B cell (primary cell): ENCODE data around the gene GABRR2. TPM values are rescaled to one million over a fixed set of nuclear protein-coding genes. Genes with fewer than 3 reads are reported as not detected.
A peak's percentile ranks its signal among the peaks of the same experiment; 100 is the strongest.

Experiments used
- ATAC-seq: fragments of 200-7000 bp; cut with Tn5 transposase; one replicate; pipeline ENCODE4 v1.10.0; 2021; ENCODE audit warnings: low read depth, mild to moderate bottlenecking, moderate number of reproducible peaks, moderate library complexity
- CTCF ChIA-PET: fragments of 350-600 bp; sonication (Branson Sonifier 250); formaldehyde crosslinking; loops from one replicate; lab custom pipeline; 2021; ENCODE audit warnings: antibody characterized with exemption, inconsistent platforms; lab: Charles Lee
- POLR2A ChIA-PET: fragments of 350-600 bp; sonication (Branson Sonifier 250); formaldehyde crosslinking; loops from one replicate; lab custom pipeline; 2021; ENCODE audit warnings: antibody characterized with exemption; lab: Charles Lee
- DNase-seq: peaks from one replicate; pipeline ENCODE4 v3.0.0; 2013
- H2AFZ ChIP-seq: 2 replicates; pipeline ENCODE4 v1.6.1; 2012; ENCODE audit warnings: mild to moderate bottlenecking, low read depth, low read length; ENCODE audit not compliant: insufficient read depth, poor library complexity, severe bottlenecking
- H3K27ac ChIP-seq, 2 donors: 1 replicate in 1 of 2; 2 replicates in 1 of 2; pipeline ENCODE4 v1.5.1; 2012 to 2013; ENCODE audit warnings: low read length in 2 of 2, mild to moderate bottlenecking in 2 of 2, moderate library complexity in 1 of 2
- H3K27me3 ChIP-seq, 4 experiments: fragments of 200-600 bp in 1 of 4; sonication (generic) in 1 of 4; replicated peaks in 1 of 4; 1 replicate in 2 of 4; 2 replicates in 2 of 4; pipeline versions ENCODE4 v1.6.1 to v1.7.0; 2013 to 2016; ENCODE audit warnings: low read length in 3 of 4, mild to moderate bottlenecking in 2 of 4, mixed read lengths in 1 of 4, moderate library complexity in 1 of 4; ENCODE audit not compliant: insufficient read depth in 4 of 4, control insufficient read depth in 3 of 4; ENCODE audit errors: control extremely low read depth in 1 of 4
- H3K36me3 ChIP-seq, 2 experiments: replicated peaks in 1 of 2; 1 replicate in 1 of 2; 2 replicates in 1 of 2; pipeline versions ENCODE4 v1.6.1 to v1.7.1; 2013; ENCODE audit warnings: low read length in 1 of 2; ENCODE audit not compliant: insufficient read depth in 2 of 2, control insufficient read depth in 1 of 2; ENCODE audit errors: control extremely low read depth in 1 of 2, extremely low read depth in 1 of 2
- H3K4me1 ChIP-seq, 2 donors: fragments of 200-600 bp in 1 of 2; sonication (generic) in 1 of 2; 1 replicate in 1 of 2; 2 replicates in 1 of 2; pipeline versions ENCODE4 v1.5.1 to v1.6.1; 2013 to 2017; ENCODE audit warnings: low read length in 2 of 2; ENCODE audit not compliant: control insufficient read depth in 2 of 2, insufficient read depth in 2 of 2
- H3K4me2 ChIP-seq: replicated peaks from 2 replicates; pipeline ENCODE3; 2012; ENCODE audit warnings: mild to moderate bottlenecking, low read depth, low read length; ENCODE audit not compliant: poor library complexity, severe bottlenecking
- H3K4me3 ChIP-seq, 5 experiments: fragments of 200-600 bp in 1 of 5; sonication (generic) in 1 of 5; 1 replicate in 3 of 5; 2 replicates in 2 of 5; pipeline versions ENCODE4 v1.5.1 to v1.7.0; 2011 to 2016; ENCODE audit warnings: low read length in 4 of 5, mild to moderate bottlenecking in 4 of 5, low read depth in 2 of 5, control low read depth in 1 of 5, moderate library complexity in 1 of 5; ENCODE audit not compliant: insufficient read depth in 1 of 5; ENCODE audit errors: control extremely low read depth in 1 of 5, extremely low read depth in 1 of 5
- H3K79me2 ChIP-seq: fragments of 200-600 bp; sonication (generic); one replicate; pipeline ENCODE4 v1.6.0; 2016; ENCODE audit warnings: low read length; ENCODE audit not compliant: control insufficient read depth, insufficient read depth
- H3K9ac ChIP-seq: fragments of 200-600 bp; sonication (generic); 2 replicates; pipeline ENCODE4 v1.6.1; 2017; ENCODE audit warnings: mild to moderate bottlenecking, low read length, moderate library complexity
- H3K9me3 ChIP-seq, 3 donors: one replicate each; pipeline versions ENCODE4 v1.6.1 to v1.7.1; 2013; ENCODE audit warnings: low read length in 2 of 3; ENCODE audit not compliant: control insufficient read depth in 2 of 3, insufficient read depth in 1 of 3; ENCODE audit errors: control extremely low read depth in 1 of 3
- H4K20me1 ChIP-seq: 2 replicates; pipeline ENCODE4 v1.6.0; 2012; ENCODE audit warnings: mild to moderate bottlenecking, low read length; ENCODE audit not compliant: insufficient read depth, control insufficient read depth, poor library complexity, severe bottlenecking
- H3K27ac Mint-ChIP-seq: one replicate; pipeline ENCODE4 v1.8.0; 2021; ENCODE audit warnings: mixed read lengths
- H3K27me3 Mint-ChIP-seq: one replicate; pipeline ENCODE4 v1.8.0; 2021; ENCODE audit warnings: mixed read lengths
- H3K4me1 Mint-ChIP-seq: one replicate; pipeline ENCODE4 v1.8.0; 2021; ENCODE audit warnings: mixed read lengths
- H3K4me3 Mint-ChIP-seq: one replicate; pipeline ENCODE4 v1.8.0; 2021; ENCODE audit warnings: mixed read lengths
- H3K9me3 Mint-ChIP-seq: one replicate; pipeline ENCODE4 v1.8.0; 2022; ENCODE audit warnings: mixed read lengths; ENCODE audit not compliant: insufficient read depth
- EZH2 ChIP-seq: IDR thresholded peaks from 2 replicates; pipeline ENCODE4 v1.6.1; 2012; ENCODE audit warnings: borderline replicate concordance, low read depth, mild to moderate bottlenecking, moderate library complexity, low read length; ENCODE audit not compliant: insufficient read depth, poor library complexity, severe bottlenecking
- WGBS: methylation state at CpG from one replicate; pipeline ENCODE4 v1.1.5; 2013; ENCODE audit warnings: missing lambda C conversion rate; ENCODE audit not compliant: insufficient coverage; 5-methylcytosine and 5-hydroxymethylcytosine counted together
- intact Hi-C: fragments of 100-400 bp; cut with micrococcal nuclease; formaldehyde crosslinking; loops from one replicate; pipeline ENCODE4 v1.10.0; 2022
- polyA minus RNA-seq: library from RNA; depleted of rRNA, polyadenylated mRNA; stranded (reverse); fragments of >200 nt; gene quantifications from 2 replicates; pipeline ENCODE4 v1.2.3, GENCODE V29; 2012
- polyA plus RNA-seq: library from polyadenylated mRNA; depleted of rRNA; stranded (reverse); fragments of >200 nt; gene quantifications from 2 replicates; pipeline ENCODE4 v1.2.3, GENCODE V29; 2012
- total RNA-seq, 2 donors: library from RNA; stranded (reverse); fragments of 120-200 nt in 1 of 2; gene quantifications; 1 replicate in 1 of 2; 2 replicates in 1 of 2; pipeline versions ENCODE4 v1.2.3 to v1.2.4, GENCODE V29; 2013 to 2022
- TF ChIP-seq, protein P1 (sequence below): fragments of 200-600 bp; IDR thresholded peaks from one replicate; pipeline ENCODE4 v1.8.0; 2022; ENCODE audit warnings: antibody characterized with exemption, mild to moderate bottlenecking

GABRR2 gene
- total RNA-seq, result 0.59 and 1.6 TPM in 2 replicates
- total RNA-seq (2013), result 1.2 TPM
- polyA plus RNA-seq, result 4.7 and 7.8 TPM in 2 replicates
- 0.86 and 6.2 TPM in 2 replicates for polyA minus RNA-seq

DNA sequence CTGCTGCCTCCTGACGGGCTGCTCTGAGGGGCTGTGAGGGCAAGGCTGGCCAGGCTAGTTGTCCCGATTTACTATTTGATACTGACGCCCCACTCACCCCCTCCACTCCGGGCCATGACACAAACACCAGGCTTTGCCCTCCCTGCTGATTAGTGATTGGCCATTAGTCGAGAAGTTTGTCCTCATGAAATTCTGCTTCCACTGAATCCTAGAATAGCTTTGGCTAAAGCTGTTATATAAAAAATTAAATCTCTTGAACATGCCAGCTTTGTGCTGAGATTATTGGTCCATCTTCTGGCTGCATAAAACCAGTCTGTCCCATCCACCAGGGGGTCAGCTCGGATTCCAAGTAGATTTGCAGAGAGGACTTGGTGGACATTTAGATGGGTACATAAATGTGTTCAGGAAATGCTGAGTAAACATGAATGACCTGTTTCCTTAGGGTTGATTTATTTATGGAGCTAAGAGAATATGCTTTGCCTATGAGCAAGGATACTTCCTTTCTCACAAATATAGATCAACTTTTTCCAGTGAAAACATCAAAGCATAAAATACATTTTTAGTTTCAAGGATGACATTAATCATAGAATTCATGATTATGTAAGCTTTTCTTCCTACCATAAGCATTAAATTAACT is at the start of gene GABRR2:
TSS of gene GABRR2 (minus strand) at position 51 of the 637 bp plus-strand sequence. CDS start 134 bp downstream, outside the sequence.
- Histone ChIP-seq H3K4me2 (no peak within 1 kb of the TSS), H3K9ac (no peak within 1 kb of the TSS), H3K27ac (no peak within 1 kb of the TSS), H2AFZ (no peak within 1 kb of the TSS), H3K27me3 (no peaks in the 10 kb centered on the region), H3K4me1 (peaks cover 5 to 6% of the 10 kb centered on the region in 2 donors), H4K20me1 (peaks cover 8% of the 10 kb centered on the region), H3K4me3 (no peak within 1 kb of the TSS), H3K9me3 (no peaks in the 10 kb centered on the region), H3K36me3 (peaks cover 4 to 7% of the 10 kb centered on the region in 2 experiments), H3K79me2 (no peaks in the 10 kb centered on the region)
- H3K27me3 Mint-ChIP-seq, result no peaks in the 10 kb centered on the region
- no peak within 1 kb of the TSS for H3K4me3 Mint-ChIP-seq
- H3K27ac Mint-ChIP-seq, result no peak within 1 kb of the TSS
- no CpG with 5 or more reads among the region's 6 CpGs for WGBS
- no peak for ATAC-seq
- TF ChIP-seq, protein P1, sequence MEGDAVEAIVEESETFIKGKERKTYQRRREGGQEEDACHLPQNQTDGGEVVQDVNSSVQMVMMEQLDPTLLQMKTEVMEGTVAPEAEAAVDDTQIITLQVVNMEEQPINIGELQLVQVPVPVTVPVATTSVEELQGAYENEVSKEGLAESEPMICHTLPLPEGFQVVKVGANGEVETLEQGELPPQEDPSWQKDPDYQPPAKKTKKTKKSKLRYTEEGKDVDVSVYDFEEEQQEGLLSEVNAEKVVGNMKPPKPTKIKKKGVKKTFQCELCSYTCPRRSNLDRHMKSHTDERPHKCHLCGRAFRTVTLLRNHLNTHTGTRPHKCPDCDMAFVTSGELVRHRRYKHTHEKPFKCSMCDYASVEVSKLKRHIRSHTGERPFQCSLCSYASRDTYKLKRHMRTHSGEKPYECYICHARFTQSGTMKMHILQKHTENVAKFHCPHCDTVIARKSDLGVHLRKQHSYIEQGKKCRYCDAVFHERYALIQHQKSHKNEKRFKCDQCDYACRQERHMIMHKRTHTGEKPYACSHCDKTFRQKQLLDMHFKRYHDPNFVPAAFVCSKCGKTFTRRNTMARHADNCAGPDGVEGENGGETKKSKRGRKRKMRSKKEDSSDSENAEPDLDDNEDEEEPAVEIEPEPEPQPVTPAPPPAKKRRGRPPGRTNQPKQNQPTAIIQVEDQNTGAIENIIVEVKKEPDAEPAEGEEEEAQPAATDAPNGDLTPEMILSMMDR, result no peak
- no peak for TF ChIP-seq EZH2
- no peak for DNase-seq
- intact Hi-C loops, result no loop called here
- CTCF ChIA-PET, result no interaction called here
- H3K4me1 Mint-ChIP-seq, result peaks cover 28% of the 10 kb centered on the region
- POLR2A ChIA-PET, result no interaction called here
- H3K9me3 Mint-ChIP-seq, result no peaks in the 10 kb centered on the region

- Histone ChIP-seq H3K9ac (no peak overlapping the region), H3K9me3 (no peaks in the 10 kb centered on the region), H2AFZ (peak overlapping the region; percentile 17), H3K4me2 (peak overlapping the region; percentile 32), H3K4me3 (no peak overlapping the region), H3K79me2 (peaks cover 13% of the 10 kb centered on the region), H3K27me3 (no peaks in the 10 kb centered on the region), H3K27ac (no peak overlapping the region), H3K36me3 (no peaks in the 10 kb centered on the region), H3K4me1 (peaks cover 30 to 31% of the 10 kb centered on the region in 2 donors), H4K20me1 (no peaks in the 10 kb centered on the region)
- no peaks in the 10 kb centered on the region for H3K27me3 Mint-ChIP-seq
- no peak overlapping the region for H3K4me3 Mint-ChIP-seq
- ChIA-PET POLR2A (no interaction called here), CTCF (interaction anchor here (1.2 to 8.5 kb wide), 5 partner anchors 8 to 382 kb away, joined by 4 to 141 read pairs (median 6); partner anchors contain the start of gene UBE2J1)
- ATAC-seq, result no peak
- no peak for TF ChIP-seq EZH2
- TF ChIP-seq, protein P1, result no peak
- DNase-seq, result no peak
- peaks cover 53% of the 10 kb centered on the region for H3K4me1 Mint-ChIP-seq
- H3K9me3 Mint-ChIP-seq, result no peaks in the 10 kb centered on the region
- intact Hi-C loops, result no loop called here
- H3K27ac Mint-ChIP-seq, result no peak overlapping the region
Observed at GRCh38 chr6:89364586-89364985, 49.5 kb upstream of the GABRR2 start.
